Ectodermal cell (in vitro differentiated cells): ENCODE results near the gene FARP1.

Source experiments
- H3K27ac ChIP-seq: 2 replicates; pipeline ENCODE4 v1.7.0; 2013; ENCODE audit warnings: mild to moderate bottlenecking, low read depth, low read length; ENCODE audit not compliant: insufficient read depth, poor library complexity, severe bottlenecking
- H3K27me3 ChIP-seq: 2 replicates; pipeline ENCODE4 v1.7.0; 2013; ENCODE audit warnings: mild to moderate bottlenecking, low read length; ENCODE audit not compliant: insufficient read depth, control insufficient read depth, poor library complexity, severe bottlenecking
- H3K36me3 ChIP-seq: one replicate; pipeline ENCODE4 v1.7.0; 2013; ENCODE audit warnings: low read length; ENCODE audit not compliant: control insufficient read depth, insufficient read depth
- H3K4me1 ChIP-seq: one replicate; pipeline ENCODE4 v1.7.0; 2013; ENCODE audit warnings: low read length; ENCODE audit not compliant: control insufficient read depth, insufficient read depth
- H3K4me3 ChIP-seq: 2 replicates; pipeline ENCODE4 v1.7.0; 2013; ENCODE audit warnings: low read depth, low read length, control low read depth; ENCODE audit not compliant: insufficient read depth
- H3K9me3 ChIP-seq: 2 replicates; pipeline ENCODE4 v1.7.0; 2013; ENCODE audit warnings: mild to moderate bottlenecking, low read length, moderate library complexity; ENCODE audit not compliant: control insufficient read depth
- WGBS, 2 experiments: methylation state at CpG; one replicate each; pipeline ENCODE4 v1.1.7; 2013; ENCODE audit warnings: missing lambda C conversion rate in 2 of 2; 5-methylcytosine and 5-hydroxymethylcytosine counted together

FARP1 gene

DNA sequence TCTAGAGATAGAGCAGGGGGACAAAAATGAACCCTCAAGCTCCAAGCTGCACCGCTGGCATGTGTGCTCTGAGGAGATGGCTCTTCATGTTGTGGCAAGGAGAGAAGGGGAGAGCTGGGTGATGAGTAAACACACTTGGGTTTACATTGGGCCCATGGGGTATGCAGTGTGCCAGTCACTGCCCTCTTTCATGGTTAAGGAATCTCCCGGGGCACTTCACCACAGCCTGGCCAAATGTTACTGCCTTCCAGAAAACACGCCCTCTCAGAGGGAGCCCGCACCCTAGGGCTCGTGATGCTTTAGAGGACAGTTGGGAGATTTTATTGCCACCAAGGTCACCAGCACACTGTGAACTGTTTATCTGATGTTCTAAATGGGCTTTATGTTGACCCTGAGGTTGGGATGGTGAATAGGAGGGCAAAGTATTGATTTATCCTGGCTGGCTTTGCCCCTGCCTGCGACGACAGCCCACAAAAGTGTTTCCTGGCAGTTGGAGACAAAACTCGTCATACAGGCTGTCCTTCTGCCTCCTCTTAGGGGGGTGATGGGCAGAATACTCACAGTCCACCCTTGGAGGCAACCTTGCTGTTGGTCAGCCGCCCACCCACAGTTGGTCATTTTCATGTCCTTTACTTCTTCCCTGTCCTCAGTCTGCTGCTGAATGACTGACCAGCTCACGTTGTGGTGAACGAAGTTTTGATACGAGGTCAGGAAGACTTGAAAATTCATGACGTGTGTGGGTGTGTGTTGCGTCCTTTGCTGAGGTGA, 277.1 kb downstream of the FARP1 start:
- Histone ChIP-seq H3K27me3 (no peaks in the 10 kb centered on the region), H3K36me3 (peaks cover 5% of the 10 kb centered on the region), H3K27ac (no peak overlapping the region), H3K9me3 (no peaks in the 10 kb centered on the region), H3K4me1 (no peaks in the 10 kb centered on the region), H3K4me3 (no peak overlapping the region)
- 95 to 96% methylated on average over 14 of the region's 14 CpGs for WGBS, 2 experiments

GRCh38 chr13:98420554-98421175, 277.8 kb downstream of the FARP1 start:
- peaks cover 5% of the 10 kb centered on the region for H3K36me3 ChIP-seq
- H3K27me3 ChIP-seq, result no peaks in the 10 kb centered on the region
- H3K9me3 ChIP-seq, result no peaks in the 10 kb centered on the region
- 95 to 96% methylated on average over 6 of the region's 6 CpGs for WGBS, 2 experiments
- no peaks in the 10 kb centered on the region for H3K4me1 ChIP-seq
- no peak overlapping the region for H3K4me3 ChIP-seq
- H3K27ac ChIP-seq, result no peak overlapping the region

DNA sequence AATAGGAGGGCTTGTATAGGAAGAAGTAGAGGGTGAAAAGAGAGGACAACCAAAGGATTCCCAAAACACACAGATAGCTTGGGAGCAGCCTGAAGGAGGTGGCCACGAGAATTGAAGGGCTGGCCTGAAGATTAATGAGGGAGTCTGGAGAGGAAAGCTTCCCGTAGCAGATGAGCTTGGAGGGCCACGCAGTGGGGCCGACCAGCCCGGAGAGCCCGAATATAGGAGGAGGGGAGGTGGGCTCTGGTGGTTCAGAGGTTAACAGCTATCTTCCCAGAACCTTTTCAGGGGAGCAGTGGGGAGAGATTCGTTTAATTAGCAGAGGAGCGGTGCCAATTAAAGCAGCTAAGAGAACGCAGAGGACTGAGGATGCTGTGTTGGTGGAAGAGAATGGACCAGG, 279.2 kb downstream of the FARP1 start:
- Histone ChIP-seq H3K4me1 (no peaks in the 10 kb centered on the region), H3K27me3 (no peaks in the 10 kb centered on the region), H3K27ac (no peak overlapping the region), H3K36me3 (peaks cover 5% of the 10 kb centered on the region), H3K9me3 (no peaks in the 10 kb centered on the region), H3K4me3 (no peak overlapping the region)
- WGBS, 2 experiments, result 95 to 98% methylated on average over 9 of the region's 9 CpGs

GRCh38 chr13:98423417-98423816, 280.5 kb downstream of the FARP1 start:
- Histone ChIP-seq H3K27me3 (no peaks in the 10 kb centered on the region), H3K4me1 (no peaks in the 10 kb centered on the region), H3K36me3 (no peaks in the 10 kb centered on the region), H3K27ac (no peak overlapping the region), H3K9me3 (no peaks in the 10 kb centered on the region), H3K4me3 (no peak overlapping the region)
- 96 to 97% methylated on average over 7 of the region's 7 CpGs for WGBS, 2 experiments

DNA sequence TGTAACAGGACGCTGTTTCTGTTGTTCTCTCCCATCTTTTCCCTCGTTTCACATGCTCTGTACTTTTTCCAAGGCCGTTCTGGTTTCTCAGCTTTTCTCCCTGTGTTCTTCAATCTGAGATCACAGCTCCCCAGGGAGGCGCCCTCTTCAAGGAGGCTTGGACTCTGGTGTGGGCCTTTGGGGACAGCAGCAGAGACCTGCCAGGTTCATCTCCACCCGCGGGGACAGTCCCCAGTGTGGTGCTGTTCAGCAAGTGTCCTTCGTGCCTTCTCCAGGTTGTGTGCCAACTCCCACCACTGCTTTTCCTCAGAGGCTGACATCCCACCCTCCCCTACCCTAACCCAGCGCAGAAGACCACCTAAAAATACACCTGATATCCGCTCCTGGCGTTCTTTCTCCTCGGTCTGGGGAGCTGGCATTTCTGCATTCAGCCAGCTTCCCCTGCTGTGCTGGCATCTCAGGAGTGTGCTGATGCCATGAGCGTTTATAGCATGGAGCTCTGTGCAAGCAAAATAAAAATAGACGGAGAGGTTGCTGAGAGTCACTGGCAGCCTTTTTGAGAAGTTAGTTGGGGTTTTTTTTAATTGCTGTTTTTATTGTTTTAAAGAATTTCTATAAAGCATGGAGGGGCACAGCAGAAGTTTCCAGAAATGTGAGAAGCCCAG, 284.6 kb downstream of the FARP1 start:
- Histone ChIP-seq H3K4me3 (no peak overlapping the region), H3K27ac (no peak overlapping the region), H3K4me1 (no peaks in the 10 kb centered on the region), H3K27me3 (no peaks in the 10 kb centered on the region), H3K9me3 (no peaks in the 10 kb centered on the region), H3K36me3 (no peaks in the 10 kb centered on the region)
- WGBS, 2 experiments, result 93 to 95% methylated on average over 13 of the region's 13 CpGs

- H3K27ac ChIP-seq, result no peak overlapping the region
- H3K4me1 ChIP-seq, result no peaks in the 10 kb centered on the region
- WGBS, 2 experiments, result 93 to 94% methylated on average over 15 of the region's 15 CpGs
- H3K36me3 ChIP-seq, result no peaks in the 10 kb centered on the region
- no peaks in the 10 kb centered on the region for H3K27me3 ChIP-seq
- H3K4me3 ChIP-seq, result no peak overlapping the region
- no peaks in the 10 kb centered on the region for H3K9me3 ChIP-seq
Observed at GRCh38 chr13:98428256-98428966, 285.5 kb downstream of the FARP1 start.

GRCh38 chr13:98429081-98429480, 286.2 kb downstream of the FARP1 start:
- 86 to 87% methylated on average over 10 of the region's 10 CpGs for WGBS, 2 experiments
- H3K4me3 ChIP-seq, result no peak overlapping the region
- no peaks in the 10 kb centered on the region for H3K36me3 ChIP-seq
- no peak overlapping the region for H3K27ac ChIP-seq
- H3K4me1 ChIP-seq, result no peaks in the 10 kb centered on the region
- no peaks in the 10 kb centered on the region for H3K27me3 ChIP-seq
- no peaks in the 10 kb centered on the region for H3K9me3 ChIP-seq

DNA sequence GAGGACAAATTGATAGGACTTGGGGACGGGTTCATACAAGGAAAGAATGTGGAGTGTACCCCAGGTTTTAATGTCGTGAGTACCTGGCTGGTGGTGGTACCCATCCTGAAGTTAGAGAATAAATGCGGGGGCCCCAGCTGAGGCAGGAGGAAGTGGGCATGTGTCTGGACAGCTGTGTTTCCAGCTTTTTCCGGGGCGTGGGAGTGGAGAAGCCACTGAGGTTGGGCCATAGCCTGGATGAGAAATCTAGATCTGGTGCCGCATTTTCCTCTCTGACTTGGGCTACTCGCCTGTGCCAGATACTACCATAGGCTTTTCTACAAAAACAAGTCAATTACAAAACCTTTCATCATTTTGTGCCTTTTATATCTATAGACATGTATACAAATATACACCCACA, 286.6 kb downstream of the FARP1 start:
- Histone ChIP-seq H3K27me3 (no peaks in the 10 kb centered on the region), H3K27ac (no peak overlapping the region), H3K36me3 (no peaks in the 10 kb centered on the region), H3K9me3 (no peaks in the 10 kb centered on the region), H3K4me3 (no peak overlapping the region), H3K4me1 (no peaks in the 10 kb centered on the region)
- 93 to 96% methylated on average over 7 of the region's 7 CpGs for WGBS, 2 experiments

- no peaks in the 10 kb centered on the region for H3K4me1 ChIP-seq
- no peaks in the 10 kb centered on the region for H3K36me3 ChIP-seq
- H3K9me3 ChIP-seq, result no peaks in the 10 kb centered on the region
- 85 to 87% methylated on average over 11 of the region's 11 CpGs for WGBS, 2 experiments
- no peak overlapping the region for H3K27ac ChIP-seq
- no peaks in the 10 kb centered on the region for H3K27me3 ChIP-seq
- H3K4me3 ChIP-seq, result no peak overlapping the region
Observed at GRCh38 chr13:98429977-98430736, 287.3 kb downstream of the FARP1 start.
